Activated CD4-positive, alpha-beta memory T cell treated with anti-CD3 and anti-CD28 coated beads, Interleukin-2, amount 10 ng/mL, durations not matched to agents 7 days and 5 days (primary cell): ENCODE results near the gene MYT1. TPM values are rescaled to one million over a fixed set of nuclear protein-coding genes. Genes with fewer than 3 reads are reported as not detected.

Experiments
- CTCF ChIA-PET: fragments of 350-600 bp; sonication (Branson Sonifier 250); formaldehyde crosslinking; loops from one replicate; lab custom pipeline; 2021; ENCODE audit warnings: antibody characterized with exemption, inconsistent platforms; lab: Charles Lee
- POLR2A ChIA-PET: fragments of 350-600 bp; sonication (Branson Sonifier 250); formaldehyde crosslinking; loops from one replicate; lab custom pipeline; 2021; ENCODE audit warnings: antibody characterized with exemption; lab: Charles Lee
- DNase-seq: peaks from one replicate; pipeline ENCODE4 v3.0.0-alpha.2; 2020
- H3K27ac Mint-ChIP-seq: one replicate; pipeline ENCODE4 v1.8.0; 2021; ENCODE audit warnings: mild to moderate bottlenecking, mixed read lengths
- H3K27me3 Mint-ChIP-seq: one replicate; pipeline ENCODE4 v1.8.0; 2021; ENCODE audit warnings: mixed read lengths
- H3K36me3 Mint-ChIP-seq: one replicate; pipeline ENCODE4 v1.8.0; 2021; ENCODE audit warnings: low read depth, mixed read lengths
- H3K4me1 Mint-ChIP-seq: one replicate; pipeline ENCODE4 v1.8.0; 2021; ENCODE audit warnings: mixed read lengths
- H3K4me3 Mint-ChIP-seq: one replicate; pipeline ENCODE4 v1.8.0; 2021; ENCODE audit warnings: mild to moderate bottlenecking, mixed read lengths
- H3K9me3 Mint-ChIP-seq: one replicate; pipeline ENCODE4 v1.8.0; 2021; ENCODE audit warnings: mixed read lengths
- total RNA-seq, 2 experiments: library from RNA; stranded (reverse); gene quantifications; one replicate each; pipeline ENCODE4 v1.2.3, GENCODE V29; 2021

Gene MYT1
- total RNA-seq, 2 experiments from 2014 or later = not detected

GRCh38 chr20:64245746-64246595 is 81.7 kb downstream of the MYT1 start:
- DNase-seq = no peak
- POLR2A ChIA-PET = interaction anchor here (1.2 to 1.5 kb wide), 2 partner anchors 9 kb away, joined by 3 read pairs; partner anchors contain the start of gene PCMTD2
- Mint-ChIP-seq H3K36me3 (no peaks in the 10 kb centered on the region), H3K9me3 (no peaks in the 10 kb centered on the region), H3K27ac (no peak overlapping the region), H3K4me3 (no peak overlapping the region), H3K4me1 (no peaks in the 10 kb centered on the region), H3K27me3 (peaks cover 21% of the 10 kb centered on the region)
- CTCF ChIA-PET = no interaction called here

DNA sequence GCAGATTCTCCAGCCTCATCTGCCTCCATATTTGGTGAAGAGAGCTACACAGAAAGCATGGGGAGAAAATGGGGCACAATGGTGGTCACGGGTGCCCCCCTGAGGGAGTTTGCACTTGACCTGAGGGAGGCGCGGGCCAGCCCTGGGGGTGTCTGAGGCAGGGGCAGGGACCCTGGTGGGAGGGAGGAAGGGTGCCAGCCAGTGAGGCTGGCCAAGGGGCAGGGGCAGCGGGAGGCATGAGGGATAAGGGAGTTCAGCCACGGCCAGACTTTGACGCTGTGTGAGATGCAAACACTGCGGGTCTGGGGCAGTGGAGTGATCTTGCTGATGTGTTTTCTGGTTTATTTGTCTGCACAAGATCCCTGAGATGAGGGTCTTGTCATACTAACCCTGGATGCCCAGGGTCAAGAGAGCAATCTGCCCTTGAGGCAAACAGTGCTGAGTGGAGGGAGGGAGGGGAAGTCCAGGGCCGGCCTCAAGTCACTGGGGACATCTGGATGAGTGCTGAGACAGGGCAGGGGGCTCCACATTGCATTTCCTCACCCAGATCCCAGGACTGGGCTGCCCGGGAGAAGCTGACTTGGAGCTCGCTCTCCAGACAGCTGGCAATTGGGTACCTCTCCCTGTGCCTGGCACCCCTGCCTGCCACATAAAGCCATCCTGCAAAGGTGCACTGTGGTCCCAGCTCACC is 82.5 kb downstream of the MYT1 start:
- Mint-ChIP-seq H3K4me3 (no peak overlapping the region), H3K27ac (no peak overlapping the region), H3K27me3 (peaks cover 21% of the 10 kb centered on the region), H3K4me1 (no peaks in the 10 kb centered on the region), H3K36me3 (no peaks in the 10 kb centered on the region), H3K9me3 (no peaks in the 10 kb centered on the region)
- DNase-seq = no peak
- POLR2A ChIA-PET = interaction anchor here (1.5 kb wide), 1 partner anchor 8 kb away, joined by 3 read pairs; no protein-coding TSS in a partner anchor
- CTCF ChIA-PET = no interaction called here

DNA sequence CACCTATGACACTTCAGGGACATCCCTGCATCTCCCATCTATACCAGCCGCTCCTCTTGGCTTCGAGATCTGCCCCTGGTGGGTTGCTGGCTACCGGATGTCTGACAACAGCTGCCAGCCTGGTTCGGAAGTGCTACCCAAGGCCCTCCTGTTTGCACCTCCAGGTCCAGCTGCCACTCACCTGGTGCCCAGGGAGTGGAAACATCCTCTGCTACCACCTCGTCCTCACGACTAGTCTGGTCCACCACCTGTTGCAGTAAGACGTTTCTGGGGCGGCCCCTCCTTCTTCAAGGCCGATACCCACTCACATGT is 83.0 kb downstream of the MYT1 start:
- Mint-ChIP-seq H3K27ac (no peak overlapping the region), H3K4me3 (no peak overlapping the region), H3K36me3 (no peaks in the 10 kb centered on the region), H3K27me3 (peaks cover 21% of the 10 kb centered on the region), H3K4me1 (no peaks in the 10 kb centered on the region), H3K9me3 (no peaks in the 10 kb centered on the region)
- CTCF ChIA-PET = no interaction called here
- POLR2A ChIA-PET = interaction anchor here (1.5 kb wide), 1 partner anchor 8 kb away, joined by 3 read pairs; no protein-coding TSS in a partner anchor
- DNase-seq = no peak

DNA sequence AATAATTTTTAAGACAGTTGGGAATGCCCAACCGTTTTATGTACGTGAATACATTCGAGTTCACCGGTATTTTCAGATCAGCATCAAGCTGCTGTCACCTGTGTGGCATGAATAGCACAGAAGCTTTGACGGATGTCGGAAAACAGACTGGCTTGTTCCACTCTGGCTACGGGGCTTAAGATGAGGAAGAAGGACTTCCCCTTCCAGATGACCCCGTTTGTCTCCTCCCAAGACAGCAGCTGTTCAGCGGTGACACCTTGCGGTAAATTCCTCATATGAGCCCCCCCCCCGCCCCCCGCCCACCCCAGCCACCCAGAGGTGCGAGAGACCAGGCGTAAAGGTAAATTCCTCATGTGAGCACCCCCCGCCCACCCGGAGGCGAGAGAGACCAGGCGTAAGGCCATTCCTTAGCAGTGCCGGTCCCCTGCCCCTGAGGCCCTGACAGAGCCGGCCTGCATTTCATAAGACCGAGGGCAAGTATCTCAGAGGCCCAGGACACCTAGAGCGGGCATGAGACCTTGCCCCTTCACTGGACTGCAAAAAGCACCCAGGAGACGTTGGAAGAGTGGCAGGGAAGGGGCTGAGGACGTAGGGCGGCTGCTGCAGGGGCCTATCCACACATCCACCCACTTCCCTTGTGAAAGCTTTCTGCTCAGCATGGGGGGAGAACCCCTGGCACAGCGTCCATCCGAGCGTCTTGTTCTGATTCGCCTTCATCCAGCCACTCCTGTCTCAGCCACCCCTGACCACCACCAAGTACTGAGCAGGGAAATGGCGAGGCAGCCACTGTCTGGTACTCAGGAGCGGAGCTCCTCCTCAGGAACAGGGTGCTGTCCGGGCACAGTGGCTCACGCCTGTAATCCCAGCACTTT is 84.0 kb downstream of the MYT1 start:
- Mint-ChIP-seq H3K9me3 (no peaks in the 10 kb centered on the region), H3K4me1 (no peaks in the 10 kb centered on the region), H3K27ac (no peak overlapping the region), H3K27me3 (peaks cover 16% of the 10 kb centered on the region), H3K36me3 (no peaks in the 10 kb centered on the region), H3K4me3 (no peak overlapping the region)
- POLR2A ChIA-PET = interaction anchor here (1.5 kb wide), 1 partner anchor 7 kb away, joined by 3 read pairs; no protein-coding TSS in a partner anchor
- CTCF ChIA-PET = interaction anchor here (1.2 kb wide), 1 partner anchor 38 kb away, joined by 3 read pairs; no protein-coding TSS in a partner anchor
- no peak for DNase-seq

DNA sequence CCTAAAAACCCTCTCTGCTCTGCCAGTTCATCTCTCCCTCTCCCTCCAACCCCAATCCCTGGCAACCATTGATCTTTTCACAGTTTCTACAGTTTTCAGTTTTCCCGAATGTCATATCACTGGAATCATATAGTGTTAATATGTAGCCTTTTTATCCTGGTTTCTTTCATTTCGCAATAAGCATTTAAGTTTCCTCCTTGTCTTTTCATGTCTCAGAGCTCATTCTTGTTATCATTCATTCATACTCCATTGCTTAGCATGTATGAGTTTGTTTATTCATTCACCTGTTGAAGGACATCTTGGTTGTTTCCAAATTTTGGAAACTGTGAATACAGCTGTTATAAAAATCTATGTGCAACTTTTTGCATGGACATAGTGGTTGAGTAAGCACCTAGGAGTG is 85.8 kb downstream of the MYT1 start:
- DNase-seq = no peak
- CTCF ChIA-PET = no interaction called here
- Mint-ChIP-seq H3K36me3 (no peaks in the 10 kb centered on the region), H3K4me1 (peaks cover 8% of the 10 kb centered on the region), H3K27ac (no peak overlapping the region), H3K9me3 (no peaks in the 10 kb centered on the region), H3K27me3 (peaks cover 12% of the 10 kb centered on the region), H3K4me3 (no peak overlapping the region)
- POLR2A ChIA-PET = no interaction called here

DNA sequence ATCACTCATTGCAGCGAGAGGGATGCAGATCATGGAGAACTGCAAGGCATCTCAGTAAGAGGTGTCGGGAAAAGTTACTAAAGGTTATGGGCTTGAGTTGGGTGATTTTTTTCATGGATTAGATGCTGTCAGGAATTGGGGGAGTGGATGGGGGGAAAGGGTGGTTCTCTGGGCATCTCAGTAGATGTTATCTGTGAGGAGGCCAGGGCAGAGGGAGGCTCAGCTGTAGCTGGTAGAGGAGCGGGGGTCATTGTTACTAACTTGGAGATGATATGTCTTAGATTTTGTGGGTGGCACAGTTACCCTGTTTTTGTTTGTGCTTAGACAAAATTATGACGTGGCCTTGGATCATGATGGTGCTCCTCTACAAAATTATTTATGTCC is 88.7 kb downstream of the MYT1 start:
- H3K4me1 Mint-ChIP-seq = peaks cover 30% of the 10 kb centered on the region
- H3K27me3 Mint-ChIP-seq = peaks cover 12% of the 10 kb centered on the region
- H3K36me3 Mint-ChIP-seq = peaks cover 4% of the 10 kb centered on the region
- no peak overlapping the region for H3K4me3 Mint-ChIP-seq
- no peaks in the 10 kb centered on the region for H3K9me3 Mint-ChIP-seq
- ChIA-PET CTCF (no interaction called here), POLR2A (no interaction called here)
- H3K27ac Mint-ChIP-seq = no peak overlapping the region
- DNase-seq = no peak

GRCh38 chr20:64253443-64253842 is 89.2 kb downstream of the MYT1 start:
- H3K4me3 Mint-ChIP-seq = no peak overlapping the region
- peaks cover 35% of the 10 kb centered on the region for H3K4me1 Mint-ChIP-seq
- DNase-seq = no peak
- no peak overlapping the region for H3K27ac Mint-ChIP-seq
- peaks cover 4% of the 10 kb centered on the region for H3K36me3 Mint-ChIP-seq
- ChIA-PET CTCF (interaction anchor here (5.4 kb wide), 1 partner anchor 31 kb away, joined by 45 read pairs; no protein-coding TSS in a partner anchor), POLR2A (no interaction called here)
- H3K9me3 Mint-ChIP-seq = no peaks in the 10 kb centered on the region
- peaks cover 12% of the 10 kb centered on the region for H3K27me3 Mint-ChIP-seq

DNA sequence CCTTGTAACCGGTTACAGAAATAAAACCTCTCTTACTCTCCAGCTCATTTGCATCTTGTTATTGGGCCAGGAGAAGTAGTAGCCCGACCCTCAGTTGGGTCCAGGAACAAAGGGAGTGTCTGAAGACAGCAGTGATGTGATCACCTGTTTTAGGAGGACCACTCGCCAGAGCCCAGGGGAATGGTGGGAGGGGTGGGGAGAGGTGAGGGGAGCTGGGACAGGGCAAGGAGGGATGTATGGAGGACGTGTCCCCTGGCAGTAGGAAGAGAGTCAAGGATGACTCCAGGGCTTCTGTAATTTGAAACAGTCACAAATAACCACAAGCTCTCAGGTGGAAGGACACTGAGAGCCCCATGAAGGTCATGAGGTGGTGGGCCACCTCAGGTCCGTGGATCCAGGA is 89.9 kb downstream of the MYT1 start:
- Mint-ChIP-seq H3K36me3 (peaks cover 4% of the 10 kb centered on the region), H3K9me3 (no peaks in the 10 kb centered on the region), H3K27me3 (peaks cover 12% of the 10 kb centered on the region), H3K4me1 (peaks cover 41% of the 10 kb centered on the region), H3K4me3 (peak overlapping the region; percentile 59), H3K27ac (no peak overlapping the region)
- no peak for DNase-seq
- POLR2A ChIA-PET = interaction anchor here (1.4 kb wide), 1 partner anchor 9 kb away, joined by 3 read pairs; no protein-coding TSS in a partner anchor
- CTCF ChIA-PET = interaction anchor here (5.4 kb wide), 1 partner anchor 30 kb away, joined by 45 read pairs; no protein-coding TSS in a partner anchor

DNA sequence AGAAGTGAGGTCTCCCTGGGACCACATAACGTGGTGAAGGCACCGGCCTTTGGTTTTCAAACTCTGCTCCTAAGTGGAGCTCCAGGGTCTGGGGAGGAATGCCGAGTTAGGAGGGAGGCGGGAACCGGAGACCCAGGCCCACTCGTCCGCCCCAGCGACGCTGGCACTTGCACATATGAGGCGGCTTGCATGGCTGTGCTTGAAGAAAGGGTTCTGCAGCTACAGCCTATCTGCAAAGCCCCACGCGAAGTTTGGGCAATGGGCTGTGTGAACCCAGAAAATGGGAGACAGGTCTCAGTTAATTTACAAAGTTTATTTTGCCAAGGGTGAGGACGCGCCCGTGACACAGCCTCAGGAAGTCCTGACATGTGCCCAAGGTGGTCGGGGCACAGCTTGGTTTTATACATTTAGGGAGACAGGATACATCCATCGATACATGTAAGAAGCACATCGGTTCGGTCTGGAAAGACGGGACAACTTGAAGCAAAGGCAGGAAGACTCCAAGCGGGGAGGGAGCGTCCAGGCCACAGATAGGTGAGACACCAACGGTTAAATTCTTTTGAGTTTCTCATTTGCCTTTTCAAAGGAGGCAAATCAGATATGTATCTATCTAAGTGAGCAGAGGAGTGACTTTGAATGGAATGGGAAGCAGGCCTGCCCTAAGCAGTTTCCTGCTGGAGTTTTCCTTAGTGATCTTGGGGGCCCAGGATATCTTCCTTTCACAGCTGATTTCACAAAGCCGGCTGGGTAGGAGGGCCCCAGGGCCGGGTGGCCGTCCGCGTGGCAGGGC is 90.5 kb downstream of the MYT1 start:
- peaks cover 41% of the 10 kb centered on the region for H3K4me1 Mint-ChIP-seq
- H3K4me3 Mint-ChIP-seq = peak overlapping the region; percentile 59
- H3K27ac Mint-ChIP-seq = peak overlapping the region; percentile 50
- CTCF ChIA-PET = interaction anchor here (1.3 to 5.4 kb wide), 2 partner anchors 29 to 171 kb away, joined by 3 to 45 read pairs; no protein-coding TSS in a partner anchor
- H3K27me3 Mint-ChIP-seq = peaks cover 10% of the 10 kb centered on the region
- peaks cover 4% of the 10 kb centered on the region for H3K36me3 Mint-ChIP-seq
- no peaks in the 10 kb centered on the region for H3K9me3 Mint-ChIP-seq
- DNase-seq = no peak
- POLR2A ChIA-PET = interaction anchor here (0.6 to 1.9 kb wide), 6 partner anchors 8 to 31 kb away, joined by 3 to 7 read pairs (median 3); no protein-coding TSS in a partner anchor

DNA sequence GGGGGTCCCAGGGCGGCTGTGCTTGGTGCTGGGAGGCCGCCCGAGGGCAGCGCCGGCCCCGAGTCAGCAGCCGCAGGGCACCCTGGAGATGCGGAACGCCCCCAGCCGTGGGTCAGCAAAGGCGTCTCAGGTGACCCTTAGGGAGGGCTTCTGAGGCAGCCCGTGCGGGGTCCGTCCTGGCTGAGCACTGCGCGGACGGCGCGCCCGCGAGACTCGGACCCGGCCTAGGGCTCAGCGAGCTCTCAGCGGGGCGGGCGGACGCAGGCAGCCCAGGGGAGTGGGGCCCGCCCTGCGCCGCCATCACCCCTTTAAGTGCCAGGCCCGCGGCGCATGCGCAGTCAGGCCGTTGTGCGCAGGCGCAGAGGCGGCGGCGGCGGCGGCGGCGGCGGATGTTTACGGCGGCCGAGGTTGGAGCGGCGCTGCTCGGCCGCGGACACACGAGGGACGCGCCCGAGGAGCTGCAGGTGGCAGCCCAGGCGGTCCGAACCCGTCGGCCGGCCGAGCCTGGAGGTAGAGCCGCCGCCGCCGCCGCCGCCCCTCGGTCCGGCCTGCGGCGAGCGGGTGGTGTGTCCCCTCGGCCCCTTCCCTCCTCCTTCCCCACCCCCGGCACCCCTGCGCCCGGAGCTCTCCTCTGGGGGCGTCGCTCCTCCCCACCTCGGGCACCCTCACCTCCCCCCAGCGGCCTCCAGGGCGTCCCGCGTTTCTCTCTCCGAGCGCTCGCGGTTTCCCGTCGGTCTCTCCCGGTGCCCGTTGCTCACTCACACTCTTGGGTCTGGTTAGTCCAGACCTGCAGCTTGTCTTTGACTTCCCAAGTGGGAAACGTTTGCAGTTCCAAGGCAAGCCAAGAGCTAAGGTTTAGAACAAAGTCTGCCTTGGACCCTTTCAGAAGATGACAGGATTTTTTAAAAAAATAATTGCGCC is 91.4 kb downstream of the MYT1 start, which contains the start of gene PCMTD2:
TSS of gene PCMTD2 (plus strand) at position 388 of the 921 bp plus-strand sequence. CDS start 4,218 bp downstream, outside the sequence.
- Mint-ChIP-seq H3K36me3 (peaks cover 4% of the 10 kb centered on the region), H3K4me1 (peaks cover 43% of the 10 kb centered on the region), H3K4me3 (peak within 1 kb of the TSS; percentile 89), H3K27me3 (peaks cover 3% of the 10 kb centered on the region), H3K9me3 (no peaks in the 10 kb centered on the region), H3K27ac (peak within 1 kb of the TSS; percentile 88)
- DNase-seq = peak; percentile 93
- POLR2A ChIA-PET = interaction anchor here (0.6 to 1.9 kb wide), 8 partner anchors 9 to 31 kb away, joined by 3 to 7 read pairs (median 4); no protein-coding TSS in a partner anchor
- CTCF ChIA-PET = interaction anchor here (1.3 to 5.4 kb wide), 4 partner anchors 15 to 172 kb away, joined by 3 to 45 read pairs (median 4); no protein-coding TSS in a partner anchor
